GM19397 (cell line): ENCODE results near the gene SPEG.

ENCODE experiments used
- ATAC-seq: cut with Tn5 transposase; IDR thresholded peaks from one replicate; pipeline ENCODE4 v1.9.1; 2021; ENCODE audit warnings: mild to moderate bottlenecking, moderate library complexity; ENCODE audit not compliant: unreplicated experiment

The SPEG gene

DNA sequence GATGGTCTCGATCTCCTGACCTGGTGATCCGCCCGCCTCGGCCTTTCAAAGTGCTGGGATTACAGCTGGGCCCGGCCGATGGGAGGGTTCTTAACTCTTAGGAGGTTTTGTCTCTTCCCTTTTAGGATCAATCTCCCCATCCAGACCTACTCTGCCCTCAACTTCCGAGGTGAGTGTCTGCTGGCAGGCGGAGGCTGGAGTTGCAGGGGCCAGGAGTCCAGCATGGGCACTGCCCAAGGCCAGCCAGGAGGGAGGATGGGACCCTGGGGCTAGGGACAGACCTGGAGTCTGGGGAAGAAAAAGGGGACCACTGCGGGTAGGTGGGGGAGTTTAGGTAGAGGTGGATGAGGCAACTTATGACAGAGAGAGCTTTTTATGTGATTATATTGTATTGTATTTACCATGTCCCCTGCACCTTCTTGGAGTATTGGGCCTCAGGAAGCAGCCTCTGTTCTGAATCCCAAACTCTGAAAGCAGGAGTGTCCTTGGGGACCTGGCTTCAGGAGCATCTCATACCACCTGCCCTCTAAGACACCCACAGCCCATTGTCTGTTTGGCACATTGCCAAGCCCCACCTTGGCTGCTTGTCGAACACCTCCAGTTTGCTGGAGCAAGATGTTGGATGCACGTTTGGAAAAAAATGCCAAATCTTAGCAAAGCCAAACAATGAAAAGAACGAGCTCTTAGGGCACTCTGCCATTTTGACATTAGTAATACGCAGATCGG lies 10.8 kb upstream of the SPEG start:
- no peak for ATAC-seq

DNA sequence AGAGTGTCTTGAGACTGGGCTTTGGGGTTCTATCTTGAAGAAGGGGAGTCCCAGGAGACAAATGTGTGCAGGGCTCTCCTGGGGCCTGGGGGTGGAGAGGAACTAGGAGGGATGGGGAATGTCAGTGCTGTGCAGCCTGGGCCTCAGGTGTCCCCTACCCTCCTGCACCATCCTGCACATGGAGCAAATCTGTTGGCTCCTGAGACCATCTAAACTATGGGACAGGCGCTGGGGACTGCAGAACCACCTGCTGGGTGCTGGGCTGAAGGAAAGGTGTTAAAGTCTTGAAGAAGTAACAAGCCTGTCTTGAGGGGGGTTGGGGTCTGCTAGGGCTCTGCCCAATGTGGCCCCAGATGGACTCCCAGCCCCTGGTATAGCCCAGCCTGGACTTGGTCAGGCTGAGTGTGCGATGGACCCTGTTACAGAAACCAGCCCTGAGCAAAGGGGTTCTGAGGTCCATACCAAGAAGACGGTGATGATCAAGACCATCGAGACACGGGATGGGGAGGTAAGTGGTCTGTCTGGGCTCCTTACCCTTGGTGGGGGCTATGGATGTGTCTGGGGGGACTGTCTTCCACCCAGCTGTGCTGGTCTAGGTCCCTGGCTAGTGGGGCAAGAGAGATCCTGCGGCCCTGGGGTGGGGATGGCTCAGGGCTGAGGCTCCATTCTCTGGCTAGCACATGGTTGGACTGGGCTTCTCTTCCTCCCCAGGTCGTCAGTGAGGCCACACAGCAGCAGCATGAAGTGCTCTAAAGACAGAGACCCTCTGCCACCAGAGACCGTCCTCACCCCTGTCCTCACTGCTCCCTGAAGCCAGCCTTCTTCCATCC lies 9.2 kb upstream of the SPEG start:
- ATAC-seq = no peak

DNA sequence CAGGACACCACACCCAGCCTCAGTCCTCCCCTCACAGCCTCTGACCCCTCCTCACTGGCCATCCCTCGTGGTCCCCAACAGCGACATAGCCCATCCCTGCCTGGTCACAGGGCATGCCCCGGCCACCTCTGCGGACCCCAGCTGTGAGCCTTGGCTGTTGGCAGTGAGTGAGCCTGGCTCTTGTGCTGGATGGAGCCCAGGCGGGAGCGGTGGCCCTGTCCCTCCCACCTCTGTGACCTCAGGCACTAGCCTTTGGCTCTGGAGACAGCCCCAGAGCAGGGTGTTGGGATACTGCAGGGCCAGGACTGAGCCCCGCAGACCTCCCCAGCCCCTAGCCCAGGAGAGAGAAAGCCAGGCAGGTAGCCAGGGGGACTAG lies 8.6 kb upstream of the SPEG start:
- ATAC-seq = no peak

DNA sequence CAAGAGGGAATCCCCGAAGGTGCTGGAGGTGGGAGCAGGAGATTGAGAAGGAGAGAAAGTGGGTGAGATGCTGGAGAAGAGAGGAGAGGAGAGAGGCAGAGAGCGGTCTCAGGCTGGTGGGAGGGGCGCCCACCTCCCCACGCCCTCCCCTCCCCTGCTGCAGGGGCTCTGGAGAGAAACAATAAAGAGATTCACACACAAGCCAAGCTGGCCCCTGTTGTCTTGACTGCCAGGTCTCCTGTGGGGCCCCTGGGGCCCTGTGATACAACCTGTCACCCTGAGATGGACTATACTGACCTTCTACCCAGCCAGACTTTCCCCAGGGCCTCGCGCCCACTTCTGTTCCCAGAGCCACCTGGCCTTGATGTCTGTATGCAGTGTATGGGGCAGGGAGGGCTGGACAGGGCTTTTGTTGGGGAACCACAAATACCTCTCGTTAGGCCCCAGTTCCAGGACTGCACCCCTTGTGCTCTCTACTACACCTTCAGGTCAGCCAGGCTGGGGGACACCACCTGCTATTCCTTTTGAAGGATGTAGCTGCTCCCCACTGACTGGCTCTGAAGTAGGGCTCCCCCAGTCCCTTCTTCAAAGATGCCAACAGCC lies 8.0 kb upstream of the SPEG start:
- no peak for ATAC-seq

DNA sequence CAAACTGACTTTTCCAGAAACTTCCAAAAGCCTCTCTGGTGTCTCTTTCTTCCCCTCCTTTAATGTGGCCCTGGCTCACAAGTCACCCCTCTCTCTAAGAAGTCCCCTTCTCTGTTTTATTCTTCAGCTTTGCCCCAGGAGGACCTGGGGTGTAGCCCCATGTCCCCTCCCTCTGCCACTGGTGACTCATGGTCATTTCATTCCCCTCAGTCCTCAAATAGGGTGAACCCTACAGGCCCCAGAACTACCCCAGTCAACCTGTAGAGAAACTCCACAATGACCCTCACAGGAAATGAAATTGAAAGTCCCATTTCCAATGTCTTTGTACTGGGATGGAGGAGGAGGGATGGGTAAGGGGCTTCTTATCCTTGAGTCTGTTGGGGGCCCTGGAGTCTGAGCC lies 6.2 kb upstream of the SPEG start:
- no peak for ATAC-seq

DNA sequence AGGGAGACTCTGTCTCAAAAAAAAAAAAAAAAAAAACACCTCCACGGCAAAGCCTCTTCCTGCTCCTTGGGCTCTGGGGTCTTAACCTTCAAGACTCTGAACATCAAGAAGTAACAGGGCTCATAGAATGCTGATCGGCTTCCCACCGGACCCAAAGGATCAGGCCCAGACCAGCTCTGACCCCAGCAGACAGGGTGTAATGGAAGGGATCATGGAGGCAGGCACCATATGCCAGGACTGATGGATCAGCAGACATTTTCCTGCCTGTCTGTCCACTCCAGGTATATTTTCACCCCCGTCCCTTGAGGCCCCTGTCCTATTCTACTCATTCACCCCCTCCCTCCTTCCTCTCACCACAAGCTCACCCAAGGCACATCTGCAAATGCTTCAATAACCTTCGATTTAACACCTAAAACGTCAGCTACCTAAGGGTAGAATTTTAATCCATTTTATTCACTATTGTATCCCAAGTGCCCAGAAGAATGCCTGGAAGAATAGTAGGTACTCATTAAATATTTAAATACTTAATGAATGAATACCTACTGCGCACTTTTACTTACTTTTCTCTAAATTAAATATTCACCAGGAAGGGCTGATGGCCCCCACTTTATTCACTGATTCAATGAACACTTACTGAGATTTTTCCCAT lies 4.6 kb upstream of the SPEG start:
- no peak for ATAC-seq

DNA sequence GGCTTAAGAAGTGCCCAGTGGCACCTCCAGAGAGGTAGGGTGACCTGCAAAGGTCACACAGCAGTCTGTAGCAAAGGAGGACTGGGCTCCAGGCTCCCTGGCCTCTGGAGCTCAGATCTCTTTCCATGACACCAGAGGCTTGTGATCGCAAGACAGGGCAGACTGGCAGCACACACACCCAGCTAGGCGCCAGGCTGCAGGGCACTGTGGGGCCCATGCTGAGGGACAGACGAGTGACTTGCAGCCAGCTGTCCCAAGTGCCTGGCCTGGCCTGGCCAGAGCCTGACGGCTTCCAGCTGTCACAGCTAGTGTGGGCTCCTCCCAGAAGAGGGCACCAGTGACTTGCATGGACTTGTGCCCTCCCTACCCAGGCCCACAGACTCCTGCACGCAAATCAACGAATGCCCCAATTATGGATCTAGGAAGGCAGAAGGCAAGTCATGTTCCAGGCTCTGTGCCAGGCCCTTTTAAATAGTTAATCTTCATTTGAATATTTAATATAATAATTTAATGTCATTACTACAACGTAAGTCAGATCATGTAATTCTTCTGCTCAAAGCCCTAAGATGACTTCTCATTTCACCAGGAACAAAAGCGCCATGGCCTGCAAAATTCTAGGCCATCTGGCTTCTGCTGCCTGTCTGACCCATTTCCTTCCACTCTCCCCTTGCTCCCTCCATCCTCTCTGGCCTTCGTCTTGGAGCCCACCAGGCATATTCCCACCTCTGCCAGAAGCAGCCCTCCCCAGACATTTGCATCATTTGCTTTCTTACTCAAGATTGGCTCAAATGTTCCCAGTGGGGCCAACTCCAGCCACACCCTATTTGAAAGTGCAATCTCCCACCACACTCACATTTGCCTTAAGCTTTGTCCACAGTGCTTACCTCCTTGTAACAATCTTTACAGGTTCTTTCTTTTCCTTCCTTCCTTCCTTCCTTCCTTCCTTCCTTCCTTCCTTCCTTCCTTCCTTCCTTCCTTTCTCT lies 3.7 kb upstream of the SPEG start:
- ATAC-seq = no peak

DNA sequence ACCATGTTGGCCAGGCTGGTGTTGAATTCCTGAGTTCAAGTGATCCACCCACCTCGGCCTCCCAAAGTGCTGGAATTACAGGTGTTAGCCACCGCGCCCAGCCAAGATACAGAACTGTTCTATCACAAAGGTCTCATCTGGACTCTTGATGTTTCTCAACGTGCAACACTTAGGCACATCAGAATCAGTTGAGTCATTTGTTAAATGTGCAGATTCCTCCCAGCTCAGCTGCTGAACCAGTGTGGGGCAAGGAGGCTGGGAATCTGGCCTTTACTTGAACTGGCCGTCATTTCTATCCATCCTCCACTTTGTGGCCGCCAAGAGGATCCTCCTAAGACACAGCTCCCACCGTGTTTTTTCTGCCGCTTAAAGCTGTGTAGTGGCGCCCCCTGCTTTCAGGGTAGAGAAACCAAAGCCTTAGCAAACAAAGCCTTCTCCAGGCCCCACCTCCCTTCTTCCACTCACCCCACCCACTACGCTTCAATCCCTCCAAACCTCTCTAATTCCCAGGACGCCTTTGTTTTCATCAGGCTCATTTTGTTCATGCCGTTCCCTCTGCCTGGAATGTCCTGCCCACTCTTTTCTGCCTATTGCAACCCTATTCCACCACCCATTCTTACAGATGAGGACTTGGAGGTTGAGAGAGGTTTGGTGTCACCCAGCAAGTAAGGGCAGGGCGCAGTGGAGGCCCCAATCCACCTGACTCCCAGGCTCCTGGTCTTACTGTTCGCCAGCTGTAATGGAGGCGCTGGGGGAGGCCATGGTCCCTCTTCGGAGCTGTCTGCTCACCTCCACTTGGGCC lies 776 bp upstream of the SPEG start:
- ATAC-seq = no peak

DNA sequence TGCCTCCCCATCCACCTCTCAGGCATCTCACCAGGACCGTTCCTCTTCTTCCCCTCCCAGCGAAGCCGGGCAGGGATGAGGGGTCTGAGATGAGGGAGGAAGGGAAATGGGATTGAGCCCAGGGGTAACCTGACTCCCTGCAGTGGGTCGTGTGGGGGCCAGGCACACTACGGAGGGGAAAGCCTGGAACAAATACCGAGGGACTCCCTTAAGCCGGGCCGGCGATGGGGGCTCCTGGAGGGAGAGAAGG lies 250 bp upstream of the SPEG start:
- ATAC-seq = no peak

DNA sequence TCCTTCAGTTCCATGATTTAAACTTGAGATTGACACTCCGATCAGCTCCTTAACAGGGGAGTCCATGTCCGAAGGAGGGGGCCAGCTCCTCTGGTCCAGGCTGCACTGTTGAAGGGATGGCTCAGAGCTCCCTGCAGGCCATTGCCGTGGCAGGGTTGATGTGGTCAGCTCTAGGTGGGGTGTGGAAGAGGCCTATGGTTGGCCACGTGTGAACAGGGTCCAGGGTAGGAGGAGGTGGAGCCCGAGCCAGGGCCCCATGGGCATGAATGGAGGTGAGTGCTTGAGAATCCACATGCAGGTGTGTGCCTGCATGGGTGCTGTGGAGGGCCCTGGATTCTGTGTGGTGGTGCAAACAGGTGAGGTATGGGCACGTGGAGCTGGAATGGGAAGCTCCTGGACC lies 1.1 kb downstream of the SPEG start:
- ATAC-seq = no peak

DNA sequence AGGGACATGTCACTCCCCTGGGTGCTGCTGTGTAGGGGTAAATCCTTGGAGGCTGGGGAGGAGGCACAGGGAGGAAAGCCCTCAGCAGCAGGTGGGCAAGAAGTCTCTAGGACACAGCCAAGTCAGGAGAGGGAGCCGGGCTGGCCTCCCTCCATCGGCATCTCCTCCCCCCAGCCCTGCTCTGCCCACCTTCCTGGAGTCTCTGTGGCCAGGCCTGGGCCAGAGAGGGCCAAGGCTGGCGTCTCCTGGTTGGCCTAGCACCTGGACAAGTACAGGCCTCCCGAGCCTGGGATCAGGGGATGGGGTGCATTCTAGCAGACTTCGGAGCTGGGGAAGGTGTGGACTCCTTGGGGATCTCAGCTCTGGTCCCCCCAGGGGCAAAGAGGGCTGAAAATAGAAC lies 1.8 kb downstream of the SPEG start:
- no peak for ATAC-seq

DNA sequence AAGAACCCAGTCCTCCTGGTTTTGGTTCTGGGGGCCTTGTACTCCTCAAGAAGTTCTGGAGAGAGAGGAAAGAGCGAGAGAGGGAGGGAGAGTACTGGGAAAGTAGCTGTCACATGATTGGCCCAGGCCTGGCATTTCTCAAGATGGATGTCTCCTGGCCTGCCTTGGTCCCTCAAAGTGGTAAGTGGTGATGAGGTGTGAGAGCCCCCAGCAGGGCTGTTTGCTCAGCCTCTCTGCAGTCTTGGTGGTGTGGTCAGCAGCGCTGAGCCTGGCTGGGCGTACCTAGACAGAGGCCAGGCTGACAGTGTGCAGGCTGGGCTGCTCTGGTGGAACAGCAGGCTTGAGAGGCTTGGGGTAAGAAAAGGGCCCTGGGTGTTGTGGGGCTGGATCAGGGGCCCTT lies 2.5 kb downstream of the SPEG start:
- no peak for ATAC-seq

DNA sequence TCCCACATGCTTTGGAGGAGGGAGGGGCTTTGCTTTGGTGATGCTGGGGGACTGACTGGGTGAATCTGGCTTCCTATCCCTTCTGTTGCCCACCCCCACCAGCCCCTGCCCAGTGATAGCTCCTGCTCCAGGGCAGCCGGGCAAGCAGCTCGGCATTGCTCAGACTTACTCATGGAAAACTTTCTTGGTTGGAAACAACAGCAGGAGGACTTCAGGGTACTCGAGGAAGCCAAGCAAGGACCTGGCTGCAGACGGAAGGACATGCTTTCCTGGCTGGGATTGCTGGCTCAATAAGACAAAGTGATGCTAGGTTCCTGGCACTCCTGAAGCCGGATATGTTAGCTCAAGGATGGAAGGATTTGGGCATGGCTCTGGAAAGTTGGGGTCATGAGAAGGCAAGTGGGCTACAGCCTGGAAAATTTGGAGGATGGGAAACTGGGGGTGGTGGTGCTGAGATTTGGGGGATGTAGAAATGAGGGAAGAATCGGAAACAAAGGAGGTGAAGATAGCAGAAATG lies 3.1 kb downstream of the SPEG start:
- no peak for ATAC-seq

DNA sequence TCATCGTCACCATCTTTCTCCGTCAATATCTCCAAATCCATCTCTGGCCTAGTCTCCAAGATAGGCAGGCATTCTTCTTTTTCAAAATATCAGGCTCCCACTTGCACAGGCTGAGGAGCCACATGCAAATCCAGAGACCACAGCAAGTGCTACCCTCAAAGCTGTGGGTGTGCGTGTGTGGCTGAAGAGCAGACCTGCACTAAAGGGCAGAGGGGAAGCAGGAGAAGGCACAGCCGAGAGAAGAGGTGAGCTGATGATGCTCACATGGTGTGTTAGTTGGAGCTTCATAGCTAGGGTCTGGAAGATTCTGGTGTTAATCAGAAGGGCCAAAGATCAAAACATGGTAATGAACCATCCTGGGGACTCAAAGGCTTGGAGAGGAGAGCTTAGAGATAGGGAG lies 3.8 kb downstream of the SPEG start:
- ATAC-seq = no peak

DNA sequence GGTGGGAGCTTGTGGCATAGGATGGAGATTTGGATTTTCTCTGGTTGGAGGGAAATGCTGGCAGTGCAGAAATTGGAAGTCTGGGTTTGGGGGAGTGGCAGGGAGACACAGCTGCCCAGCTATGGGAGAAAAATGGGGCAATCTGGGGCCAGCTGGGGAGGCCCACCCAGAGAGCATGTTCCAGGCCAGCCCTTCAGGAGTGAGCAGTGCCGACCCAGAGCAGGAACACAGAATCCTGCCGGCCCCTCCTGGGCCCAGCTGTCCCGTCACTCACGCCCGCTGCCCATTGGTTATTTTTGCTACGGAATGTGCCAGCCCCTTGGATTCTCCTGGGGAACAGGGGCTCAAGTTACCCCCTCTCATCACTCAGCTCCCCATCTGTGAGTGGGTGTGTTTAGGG lies 4.9 kb downstream of the SPEG start:
- no peak for ATAC-seq

DNA sequence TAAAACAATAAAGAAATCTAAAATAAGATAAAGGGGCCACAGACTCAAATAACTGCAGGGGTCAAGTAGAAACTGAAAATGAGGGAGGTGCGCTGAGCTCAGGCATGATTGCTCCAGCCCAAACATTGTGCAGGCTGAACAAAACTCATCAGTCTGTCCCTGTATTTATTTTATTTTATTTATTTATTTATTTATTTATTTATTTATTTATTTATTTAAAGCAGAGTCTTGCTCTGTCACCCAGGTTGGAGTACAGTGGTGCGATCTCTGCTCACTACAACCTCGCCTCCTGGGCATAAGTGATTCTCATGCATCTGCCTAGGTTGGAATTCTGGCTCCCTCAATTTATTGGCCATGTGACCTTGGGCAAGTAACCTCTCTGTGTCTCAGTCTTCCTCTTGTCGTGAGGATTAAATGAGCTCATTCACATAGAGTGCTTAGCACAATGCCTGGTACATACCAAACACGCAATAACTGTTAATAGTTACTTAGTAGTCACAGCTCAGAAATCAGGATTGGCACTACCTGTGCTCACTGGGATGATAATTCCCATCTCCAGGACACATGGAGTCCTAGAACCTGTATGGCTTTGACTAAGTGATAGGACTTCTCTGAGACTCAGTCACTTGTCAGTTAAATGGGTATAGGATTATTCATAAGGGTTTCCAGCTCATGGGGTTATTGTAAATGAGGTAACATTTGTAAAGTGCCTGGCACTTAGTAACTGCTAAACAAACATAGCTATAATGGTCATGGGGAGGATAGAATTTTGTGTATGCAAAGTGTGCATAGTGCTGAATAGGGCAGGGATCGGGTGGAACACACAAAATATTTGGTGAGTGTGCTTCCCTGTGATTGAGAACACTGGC lies 6.0 kb downstream of the SPEG start:
- ATAC-seq = no peak

DNA sequence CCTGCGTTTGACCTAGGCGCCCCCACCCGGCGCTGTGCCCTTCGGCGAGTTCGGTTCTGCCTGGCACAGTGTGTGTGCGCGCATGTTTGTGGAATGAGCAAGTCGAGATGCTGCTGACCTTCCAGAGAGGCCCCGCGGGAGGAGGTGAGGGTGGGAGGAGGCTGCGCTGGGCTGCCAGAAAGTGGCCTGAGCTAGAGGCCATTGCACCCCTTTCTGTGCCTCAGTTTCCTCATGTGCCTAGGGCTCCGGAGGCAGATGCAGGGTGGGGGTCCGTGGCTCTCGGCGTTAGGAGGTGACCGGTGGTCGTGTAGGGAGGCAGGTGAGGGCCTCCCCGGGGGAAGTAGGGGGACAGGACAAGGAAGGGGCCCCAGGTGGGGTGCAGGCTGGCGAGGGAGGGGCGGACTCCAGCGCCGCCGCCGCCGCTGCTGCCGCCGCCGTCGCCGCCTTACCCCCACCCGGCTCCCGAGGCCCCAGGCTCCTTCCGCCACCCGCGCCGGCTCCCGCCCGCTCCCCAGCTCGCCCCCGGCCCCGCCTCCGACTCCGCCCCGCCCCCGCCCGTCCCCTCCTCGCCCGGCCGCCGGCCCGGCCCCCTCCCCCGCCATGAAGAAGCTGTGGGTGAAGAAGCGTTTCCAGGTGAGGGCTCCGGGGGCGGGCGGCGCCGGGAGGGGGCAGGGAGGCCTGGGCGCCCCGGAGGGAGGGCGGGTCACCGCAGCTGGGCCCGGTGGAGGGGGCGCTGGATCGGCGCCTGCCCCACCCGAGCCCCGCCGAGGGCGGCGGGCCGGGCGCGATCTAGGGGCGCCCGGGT lies 7.0 kb downstream of the SPEG start:
- ATAC-seq = no peak
